GM12891 (cell line): ENCODE data around the gene ADTRP.

Source experiments
- PAX5 ChIP-seq: IDR thresholded peaks from 2 replicates; pipeline ENCODE4 v1.6.1; 2011; ENCODE audit warnings: low read length, moderate library complexity, mild to moderate bottlenecking; ENCODE audit not compliant: insufficient read depth, severe bottlenecking
- POLR2A ChIP-seq: IDR thresholded peaks from 2 replicates; pipeline ENCODE4 v1.6.1; 2011; ENCODE audit warnings: low read depth, low read length, control low read depth
- POLR2AphosphoS5 ChIP-seq: IDR thresholded peaks from 2 replicates; pipeline ENCODE4 v1.6.1; 2011; ENCODE audit warnings: low read depth, low read length, control low read depth
- SPI1 ChIP-seq: IDR thresholded peaks from 2 replicates; pipeline ENCODE4 v1.6.1; 2011; ENCODE audit warnings: low read depth, low read length, control low read depth
- TAF1 ChIP-seq: IDR thresholded peaks from 2 replicates; pipeline ENCODE4 v1.6.1; 2011; ENCODE audit warnings: low read depth, low read length, control low read depth

GRCh38 chr6:11778036-11778435 is 567 bp downstream of the ADTRP start:
- TF ChIP-seq POLR2A (no peak), POLR2AphosphoS5 (no peak), TAF1 (no peak), SPI1 (no peak), PAX5 (no peak)
